ENCODE data around the gene NOX3.

The NOX3 gene

DNA sequence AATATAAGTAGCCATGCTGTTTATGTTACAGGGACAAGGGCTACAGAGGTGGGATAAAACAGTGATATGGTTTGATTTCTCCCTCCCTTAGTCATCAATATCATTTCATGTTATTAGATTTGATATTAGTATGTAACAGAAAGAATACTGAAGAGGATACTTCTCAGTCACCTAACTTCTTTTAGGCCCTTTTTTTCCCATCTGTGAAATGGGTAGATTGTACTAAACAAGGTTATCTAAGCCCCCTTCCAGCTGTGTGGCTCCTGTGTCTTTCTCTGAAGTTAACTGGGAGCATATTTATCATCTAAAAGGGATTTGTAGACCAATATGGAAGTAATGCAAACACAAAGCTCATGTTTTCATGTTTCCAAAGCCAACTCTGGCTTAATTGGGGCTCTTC, 7.7 kb downstream of the NOX3 start:
- no peak overlapping the region for H3K27ac ChIP-seq (ENCODE audit: low read length)
- H3K9me3 ChIP-seq (ENCODE audit: control insufficient read depth, insufficient read depth, low read length): no peaks in the 10 kb centered on the region
- peaks cover 4% of the 10 kb centered on the region; the same call in 1 of the 2 replicates for H3K4me1 ChIP-seq (ENCODE audit: control insufficient read depth, insufficient read depth, low read length)
- DNase-seq (ENCODE audit: low read depth, low spot score): no peak
- H3K27me3 ChIP-seq (ENCODE audit: control insufficient read depth, insufficient read depth, low read length): no peaks in the 10 kb centered on the region
- no peaks in the 10 kb centered on the region for H3K36me3 ChIP-seq (ENCODE audit: control insufficient read depth, insufficient read depth, low read length)
- no peak overlapping the region for H3K4me3 ChIP-seq (ENCODE audit: low read length)

GRCh38 chr6:155444952-155445903, 10.4 kb downstream of the NOX3 start:
- Histone ChIP-seq H3K36me3 (ENCODE audit: control insufficient read depth, insufficient read depth, low read length) (no peaks in the 10 kb centered on the region), H3K4me3 (ENCODE audit: low read length) (no peak overlapping the region), H3K27me3 (ENCODE audit: control insufficient read depth, insufficient read depth, low read length) (no peaks in the 10 kb centered on the region), H3K4me1 (ENCODE audit: control insufficient read depth, insufficient read depth, low read length) (peaks cover 4% of the 10 kb centered on the region; the same call in 1 of the 2 replicates), H3K27ac (ENCODE audit: low read length) (no peak overlapping the region), H3K9me3 (ENCODE audit: control insufficient read depth, insufficient read depth, low read length) (no peaks in the 10 kb centered on the region)
- no CpG with 5 or more reads among the region's 9 CpGs for WGBS (ENCODE audit: insufficient coverage, insufficient read length)
- DNase-seq (ENCODE audit: low read depth, low spot score): no peak

GRCh38 chr6:155444120-155444917, 11.3 kb downstream of the NOX3 start:
- no peaks in the 10 kb centered on the region for H3K36me3 ChIP-seq (ENCODE audit: control insufficient read depth, insufficient read depth, low read length)
- DNase-seq (ENCODE audit: low read depth, low spot score): no peak
- no peak overlapping the region for H3K27ac ChIP-seq (ENCODE audit: low read length)
- H3K4me3 ChIP-seq (ENCODE audit: low read length): no peak overlapping the region
- peaks cover 4% of the 10 kb centered on the region; the same call in 1 of the 2 replicates for H3K4me1 ChIP-seq (ENCODE audit: control insufficient read depth, insufficient read depth, low read length)
- no peaks in the 10 kb centered on the region for H3K27me3 ChIP-seq (ENCODE audit: control insufficient read depth, insufficient read depth, low read length)
- no peaks in the 10 kb centered on the region for H3K9me3 ChIP-seq (ENCODE audit: control insufficient read depth, insufficient read depth, low read length)
- WGBS (ENCODE audit: insufficient coverage, insufficient read length): no CpG with 5 or more reads among the region's 9 CpGs

GRCh38 chr6:155443168-155443567, 12.5 kb downstream of the NOX3 start:
- Histone ChIP-seq H3K27ac (ENCODE audit: low read length) (no peak overlapping the region), H3K4me1 (ENCODE audit: control insufficient read depth, insufficient read depth, low read length) (0 out of 2 replicates have a peak, but pooled peaks cover 1% of the 10 kb centered on the region), H3K27me3 (ENCODE audit: control insufficient read depth, insufficient read depth, low read length) (no peaks in the 10 kb centered on the region), H3K9me3 (ENCODE audit: control insufficient read depth, insufficient read depth, low read length) (no peaks in the 10 kb centered on the region), H3K4me3 (ENCODE audit: low read length) (no peak overlapping the region), H3K36me3 (ENCODE audit: control insufficient read depth, insufficient read depth, low read length) (no peaks in the 10 kb centered on the region)
- WGBS (ENCODE audit: insufficient coverage, insufficient read length): no CpG with 5 or more reads among the region's 9 CpGs
- DNase-seq (ENCODE audit: low read depth, low spot score): no peak

GRCh38 chr6:155442562-155442961, 13.1 kb downstream of the NOX3 start:
- no peaks in the 10 kb centered on the region for H3K27me3 ChIP-seq (ENCODE audit: control insufficient read depth, insufficient read depth, low read length)
- 0 out of 2 replicates have a peak, but pooled peaks cover 1% of the 10 kb centered on the region for H3K4me1 ChIP-seq (ENCODE audit: control insufficient read depth, insufficient read depth, low read length)
- no peak for DNase-seq (ENCODE audit: low read depth, low spot score)
- H3K9me3 ChIP-seq (ENCODE audit: control insufficient read depth, insufficient read depth, low read length): no peaks in the 10 kb centered on the region
- WGBS (ENCODE audit: insufficient coverage, insufficient read length): no CpG with 5 or more reads among the region's 5 CpGs
- H3K4me3 ChIP-seq (ENCODE audit: low read length): no peak overlapping the region
- H3K36me3 ChIP-seq (ENCODE audit: control insufficient read depth, insufficient read depth, low read length): no peaks in the 10 kb centered on the region
- H3K27ac ChIP-seq (ENCODE audit: low read length): no peak overlapping the region

GRCh38 chr6:155441112-155441465, 14.6 kb downstream of the NOX3 start:
- no peak overlapping the region for H3K27ac ChIP-seq (ENCODE audit: low read length)
- H3K27me3 ChIP-seq (ENCODE audit: control insufficient read depth, insufficient read depth, low read length): no peaks in the 10 kb centered on the region
- WGBS (ENCODE audit: insufficient coverage, insufficient read length): no CpG with 5 or more reads among the region's 4 CpGs
- H3K4me1 ChIP-seq (ENCODE audit: control insufficient read depth, insufficient read depth, low read length): 0 out of 2 replicates have a peak, but pooled peaks cover 1% of the 10 kb centered on the region
- H3K9me3 ChIP-seq (ENCODE audit: control insufficient read depth, insufficient read depth, low read length): no peaks in the 10 kb centered on the region
- DNase-seq (ENCODE audit: low read depth, low spot score): no peak
- no peak overlapping the region for H3K4me3 ChIP-seq (ENCODE audit: low read length)
- H3K36me3 ChIP-seq (ENCODE audit: control insufficient read depth, insufficient read depth, low read length): no peaks in the 10 kb centered on the region

DNA sequence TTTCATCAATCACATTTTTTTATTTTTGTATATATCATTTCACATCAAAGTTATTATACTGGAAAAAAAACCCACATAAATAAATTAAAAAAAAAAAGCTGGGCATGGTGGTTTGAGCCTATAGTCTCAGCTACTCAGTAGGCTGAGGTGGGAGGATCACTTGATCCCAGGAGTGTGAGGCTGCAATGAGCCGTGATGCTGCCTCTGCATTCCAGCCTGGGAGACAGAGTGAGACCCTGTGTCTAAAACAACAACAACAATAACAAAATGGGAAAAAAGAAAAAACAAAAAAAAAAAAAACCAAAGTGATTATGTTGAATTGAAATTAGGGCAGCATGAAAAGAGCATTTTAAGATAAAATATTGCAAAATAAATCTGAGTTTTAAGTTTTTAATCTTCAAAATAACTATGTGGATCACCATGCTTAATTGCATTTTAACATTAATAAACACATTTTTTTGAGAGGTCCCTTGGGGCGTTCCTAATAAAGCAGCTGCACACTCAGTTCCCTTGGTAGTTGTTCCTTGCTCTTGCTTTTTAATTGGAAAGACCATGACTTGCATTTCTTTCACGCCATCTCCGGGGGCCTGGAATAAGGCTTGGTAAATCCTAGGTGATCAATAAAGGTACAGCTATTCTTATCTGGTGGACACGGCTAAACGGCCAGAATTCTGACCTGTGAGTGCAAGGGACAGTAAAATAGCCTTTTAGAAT, 15.1 kb downstream of the NOX3 start:
- Histone ChIP-seq H3K4me3 (ENCODE audit: low read length) (no peak overlapping the region), H3K27ac (ENCODE audit: low read length) (no peak overlapping the region)
- WGBS (ENCODE audit: insufficient coverage, insufficient read length): no CpG with 5 or more reads among the region's 6 CpGs

GRCh38 chr6:155439376-155439775, 16.3 kb downstream of the NOX3 start:
- Histone ChIP-seq H3K9me3 (ENCODE audit: control insufficient read depth, insufficient read depth, low read length) (no peaks in the 10 kb centered on the region), H3K27ac (ENCODE audit: low read length) (no peak overlapping the region), H3K4me1 (ENCODE audit: control insufficient read depth, insufficient read depth, low read length) (0 out of 2 replicates have a peak, but pooled peaks cover 1% of the 10 kb centered on the region), H3K36me3 (ENCODE audit: control insufficient read depth, insufficient read depth, low read length) (no peaks in the 10 kb centered on the region), H3K27me3 (ENCODE audit: control insufficient read depth, insufficient read depth, low read length) (no peaks in the 10 kb centered on the region), H3K4me3 (ENCODE audit: low read length) (no peak overlapping the region)
- no peak for DNase-seq (ENCODE audit: low read depth, low spot score)
- no CpG with 5 or more reads among the region's 3 CpGs for WGBS (ENCODE audit: insufficient coverage, insufficient read length)

More for the DNA sequence above, 15.1 kb downstream of the NOX3 start:
- Histone ChIP-seq H3K27me3 (ENCODE audit: control insufficient read depth, insufficient read depth, low read length) (no peaks in the 10 kb centered on the region), H3K36me3 (ENCODE audit: control insufficient read depth, insufficient read depth, low read length) (no peaks in the 10 kb centered on the region), H3K4me1 (ENCODE audit: control insufficient read depth, insufficient read depth, low read length) (0 out of 2 replicates have a peak, but pooled peaks cover 1% of the 10 kb centered on the region), H3K9me3 (ENCODE audit: control insufficient read depth, insufficient read depth, low read length) (no peaks in the 10 kb centered on the region)
- no peak for DNase-seq (ENCODE audit: low read depth, low spot score)

DNA sequence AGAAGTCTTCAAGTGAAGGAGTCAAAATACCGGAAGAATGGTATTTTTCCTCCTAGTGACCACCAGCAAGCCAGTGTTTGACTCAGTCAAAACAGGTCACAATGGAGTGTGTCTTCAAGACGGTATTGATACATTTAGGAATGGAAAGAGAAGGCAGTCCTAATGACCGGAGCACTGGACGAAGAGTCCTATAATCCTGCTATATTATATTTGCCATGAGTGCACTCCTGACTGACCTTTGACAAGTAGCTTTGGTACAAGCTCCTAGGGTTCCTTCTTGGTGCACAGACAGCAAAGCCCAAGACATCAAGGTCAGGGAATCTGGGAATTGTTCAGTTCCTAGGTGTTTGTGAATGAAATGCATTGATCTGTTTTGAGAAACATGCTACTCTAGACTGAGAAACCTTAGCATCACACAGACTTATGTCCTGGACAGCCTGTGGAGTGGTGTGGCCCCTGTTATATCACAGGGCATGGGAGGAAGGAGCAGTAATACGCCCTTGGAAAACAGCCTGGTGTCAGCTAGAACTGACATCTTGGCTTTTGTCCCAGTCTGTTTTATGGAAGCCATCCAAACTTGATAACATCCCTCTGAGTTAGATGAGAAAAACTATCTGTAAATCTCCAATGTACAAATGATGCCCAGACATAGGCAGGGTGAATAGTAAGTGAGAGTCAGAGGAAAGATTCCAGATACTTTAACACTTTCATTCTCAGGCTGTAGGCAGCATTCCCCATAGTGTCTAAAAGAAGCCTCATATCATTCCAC, 18.5 kb downstream of the NOX3 start:
- no peak overlapping the region for H3K27ac ChIP-seq (ENCODE audit: low read length)
- no peaks in the 10 kb centered on the region for H3K27me3 ChIP-seq (ENCODE audit: control insufficient read depth, insufficient read depth, low read length)
- no peaks in the 10 kb centered on the region for H3K36me3 ChIP-seq (ENCODE audit: control insufficient read depth, insufficient read depth, low read length)
- H3K4me1 ChIP-seq (ENCODE audit: control insufficient read depth, insufficient read depth, low read length): no peaks in the 10 kb centered on the region
- no peak for DNase-seq (ENCODE audit: low read depth, low spot score)
- no CpG with 5 or more reads among the region's 5 CpGs for WGBS (ENCODE audit: insufficient coverage, insufficient read length)
- no peak overlapping the region for H3K4me3 ChIP-seq (ENCODE audit: low read length)
- no peaks in the 10 kb centered on the region for H3K9me3 ChIP-seq (ENCODE audit: control insufficient read depth, insufficient read depth, low read length)
